IMR-90 (cell line): ENCODE data around the gene CLMP. TPM values are rescaled to one million over a fixed set of nuclear protein-coding genes. Genes with fewer than 3 reads are reported as not detected.

Source experiments
- ATAC-seq: fragments of 200-7000 bp; cut with Tn5 transposase; 2 replicates; pipeline ENCODE4 v1.9.1; 2020; ENCODE audit warnings: low read depth, mild to moderate bottlenecking, moderate library complexity
- BruUV-seq: library from RNA; stranded (reverse); fragments of 400-500 nt; replicated peaks from 2 replicates; lab custom pipeline; 2021; lab: Mats Ljungman, UMichigan
- CTCF ChIA-PET: fragments of 300-600 bp; formaldehyde crosslinking; extraction: SDS; loops from one replicate; lab custom pipeline; 2021; ENCODE audit warnings: antibody characterized with exemption; lab: Yijun Ruan, JAX
- POLR2A ChIA-PET: fragments of 300-600 bp; sonication (Branson Sonifier 250); formaldehyde crosslinking; loops from one replicate; lab custom pipeline; 2022; ENCODE audit warnings: antibody characterized with exemption; ENCODE audit not compliant: unreplicated experiment; lab: Charles Lee
- DNase-seq: peaks from one replicate; pipeline ENCODE4 v3.0.0; 2013
- H2AFZ ChIP-seq: replicated peaks from 2 replicates; pipeline ENCODE3; 2013; ENCODE audit warnings: low read length, mild to moderate bottlenecking; ENCODE audit not compliant: poor library complexity
- H2AK5ac ChIP-seq: 2 replicates; pipeline ENCODE4 v1.6.1; 2013; ENCODE audit warnings: low read depth, low read length, inconsistent platforms
- H2AK9ac ChIP-seq: replicated peaks from 2 replicates; pipeline ENCODE3; 2013; ENCODE audit warnings: mild to moderate bottlenecking, low read depth, low read length, moderate library complexity; ENCODE audit not compliant: poor library complexity
- H2BK120ac ChIP-seq: 2 replicates; pipeline ENCODE4 v1.6.1; 2013; ENCODE audit warnings: low read depth, low read length, inconsistent platforms
- H2BK15ac ChIP-seq: 3 replicates; pipeline ENCODE4 v1.6.1; 2013; ENCODE audit warnings: low read depth, low read length, inconsistent platforms
- H2BK20ac ChIP-seq: 2 replicates; pipeline ENCODE4 v1.6.1; 2013; ENCODE audit warnings: low read depth, mild to moderate bottlenecking, inconsistent platforms, low read length, moderate library complexity
- H2BK5ac ChIP-seq: 2 replicates; pipeline ENCODE4 v1.6.1; 2013; ENCODE audit warnings: mild to moderate bottlenecking, low read depth, low read length, inconsistent platforms; ENCODE audit not compliant: poor library complexity, severe bottlenecking
- H3K14ac ChIP-seq: replicated peaks from 2 replicates; pipeline ENCODE4 v1.6.1; 2013; ENCODE audit warnings: low read depth, low read length, inconsistent platforms
- H3K18ac ChIP-seq: 2 replicates; pipeline ENCODE4 v1.6.1; 2013; ENCODE audit warnings: low read depth, low read length, control low read depth
- H3K23ac ChIP-seq: 2 replicates; pipeline ENCODE4 v1.6.1; 2013; ENCODE audit warnings: low read depth, low read length, inconsistent platforms
- H3K27ac ChIP-seq: 2 replicates; pipeline ENCODE4 v1.5.1; 2013; ENCODE audit warnings: mild to moderate bottlenecking, control low read depth, low read length; ENCODE audit not compliant: insufficient read depth
- H3K27me3 ChIP-seq: 2 replicates; pipeline ENCODE4 v1.6.1; 2013; ENCODE audit warnings: low read length; ENCODE audit not compliant: control insufficient read depth, insufficient read depth
- H3K36me3 ChIP-seq: 2 replicates; pipeline ENCODE4 v1.6.1; 2013; ENCODE audit warnings: low read length, mixed read lengths; ENCODE audit not compliant: control insufficient read depth, insufficient read depth
- H3K4ac ChIP-seq: 2 replicates; pipeline ENCODE4 v1.6.1; 2013; ENCODE audit warnings: low read depth, low read length, inconsistent platforms
- H3K4me1 ChIP-seq: 2 replicates; pipeline ENCODE4 v1.6.1; 2013; ENCODE audit warnings: low read length, mixed read lengths; ENCODE audit not compliant: control insufficient read depth, insufficient read depth
- H3K4me2 ChIP-seq: 2 replicates; pipeline ENCODE4 v1.6.1; 2013; ENCODE audit warnings: low read depth, mild to moderate bottlenecking, control low read depth, low read length, moderate library complexity
- H3K4me3 ChIP-seq: 2 replicates; pipeline ENCODE4 v1.5.1; 2013; ENCODE audit warnings: low read depth, mild to moderate bottlenecking, control low read depth, low read length, moderate library complexity; ENCODE audit not compliant: insufficient read depth
- H3K56ac ChIP-seq: 2 replicates; pipeline ENCODE4 v1.6.1; 2013; ENCODE audit warnings: low read length, inconsistent platforms; ENCODE audit not compliant: insufficient read depth; ENCODE audit errors: extremely low read depth
- H3K79me1 ChIP-seq, 2 experiments: 2 replicates each; pipeline ENCODE4 v1.6.1; 2013; ENCODE audit warnings: low read length in 2 of 2, inconsistent platforms in 1 of 2, low read depth in 1 of 2
- H3K9ac ChIP-seq: 2 replicates; pipeline ENCODE4 v1.6.1; 2013; ENCODE audit warnings: low read depth, low read length, control low read depth
- H3K9me1 ChIP-seq: 2 replicates; pipeline ENCODE4 v1.6.1; 2013; ENCODE audit warnings: low read length, inconsistent platforms; ENCODE audit not compliant: insufficient read depth
- H3K9me3 ChIP-seq: 2 replicates; pipeline ENCODE4 v1.6.1; 2013; ENCODE audit warnings: low read length; ENCODE audit not compliant: control insufficient read depth, insufficient read depth
- H4K20me1 ChIP-seq: 2 replicates; pipeline ENCODE4 v1.6.1; 2013; ENCODE audit warnings: low read length, inconsistent platforms; ENCODE audit not compliant: insufficient read depth
- H4K5ac ChIP-seq: 2 replicates; pipeline ENCODE4 v1.6.1; 2013; ENCODE audit warnings: mild to moderate bottlenecking, low read depth, low read length, control low read depth
- H4K8ac ChIP-seq, 2 experiments: 2 replicates each; pipeline ENCODE4 v1.6.1; 2013; ENCODE audit warnings: low read depth in 2 of 2, low read length in 2 of 2, control low read depth in 1 of 2, inconsistent platforms in 1 of 2
- H4K91ac ChIP-seq: 2 replicates; pipeline ENCODE4 v1.6.1; 2013; ENCODE audit warnings: low read depth, low read length, inconsistent platforms; ENCODE audit not compliant: insufficient read depth
- BHLHE40 ChIP-seq: fragments of 150-350 bp; IDR thresholded peaks from 2 replicates; pipeline ENCODE4 v1.6.1; 2016; ENCODE audit warnings: mild to moderate bottlenecking, low read depth, low read length
- CEBPB ChIP-seq: IDR thresholded peaks from 2 replicates; pipeline ENCODE4 v1.6.1; 2012; ENCODE audit warnings: low read depth, low read length, improper control_type of control experiment
- CHD1 ChIP-seq: IDR thresholded peaks from 2 replicates; pipeline ENCODE4 v1.6.1; 2012; ENCODE audit warnings: low read depth, low read length, improper control_type of control experiment
- CTCF ChIP-seq: conservative IDR thresholded peaks from 2 replicates; pipeline ENCODE4 v1.5.1; 2012; ENCODE audit warnings: mild to moderate bottlenecking, low read depth, low read length, improper control_type of control experiment
- FOS ChIP-seq: fragments of 150-350 bp; IDR thresholded peaks from 2 replicates; pipeline ENCODE4 v1.6.1; 2016; ENCODE audit warnings: low read depth, low read length
- MAFK ChIP-seq: IDR thresholded peaks from 2 replicates; pipeline ENCODE4 v1.6.1; 2012; ENCODE audit warnings: low read depth, low read length, improper control_type of control experiment
- MAZ ChIP-seq: IDR thresholded peaks from 2 replicates; pipeline ENCODE4 v1.6.1; 2012; ENCODE audit warnings: low read depth, mild to moderate bottlenecking, low read length, improper control_type of control experiment, moderate library complexity, borderline replicate concordance
- POLR2A ChIP-seq: IDR thresholded peaks from 2 replicates; pipeline ENCODE4 v1.6.1; 2012; ENCODE audit warnings: mild to moderate bottlenecking, low read depth, low read length
- RAD21 ChIP-seq: IDR thresholded peaks from 2 replicates; pipeline ENCODE4 v1.6.1; 2012; ENCODE audit warnings: low read length, improper control_type of control experiment
- RFX5 ChIP-seq: IDR thresholded peaks from 2 replicates; pipeline ENCODE4 v1.8.0; 2012; ENCODE audit warnings: low read depth, mild to moderate bottlenecking, low read length, moderate library complexity
- USF2 ChIP-seq: fragments of 150-350 bp; IDR thresholded peaks from 2 replicates; pipeline ENCODE4 v1.6.1; 2017; ENCODE audit warnings: mild to moderate bottlenecking, antibody characterized with exemption, low read length, low read depth
- WGBS, 2 experiments: methylation state at CpG; one replicate each; pipeline versions ENCODE4 v1.1.5 to v1.1.7; 2013; ENCODE audit warnings: missing lambda C conversion rate in 2 of 2; ENCODE audit not compliant: insufficient read length in 1 of 2; ENCODE audit errors: extremely low coverage in 2 of 2; 5-methylcytosine and 5-hydroxymethylcytosine counted together
- dilution Hi-C: fragments of 300-500 bp; cut with HindIII; formaldehyde crosslinking; loops from one replicate; pipeline ENCODE4 v1.14.3; 2018; ENCODE audit warnings: low sequenced_read_pairs; ENCODE audit not compliant: unreplicated experiment
- in situ Hi-C: fragments of 300-500 bp; cut with MboI; formaldehyde crosslinking; loops from 3 replicates; pipeline ENCODE4 v1.14.3; 2019; ENCODE audit warnings: low sequenced_read_pairs, inconsistent platforms, mixed read lengths
- intact Hi-C: fragments of 100-400 bp; cut with micrococcal nuclease; formaldehyde crosslinking; loops from 2 replicates; pipeline ENCODE4 v1.10.0; 2022
- polyA plus RNA-seq, 3 experiments: library from polyadenylated mRNA; depleted of rRNA; stranded (reverse); fragments of >200 nt; gene quantifications; 2 replicates each; pipeline ENCODE4 v1.2.3, GENCODE V29; 2012; ENCODE audit warnings: low replicate concordance in 1 of 3
- total RNA-seq: library from RNA; depleted of rRNA; stranded (reverse); fragments of >200 nt; gene quantifications from 2 replicates; pipeline ENCODE4 v1.2.3, GENCODE V29; 2012
- TF ChIP-seq, protein P1 (sequence below): fragments of 150-350 bp; IDR thresholded peaks from 2 replicates; pipeline ENCODE4 v1.6.1; 2016; ENCODE audit warnings: low read depth, mild to moderate bottlenecking, low read length, moderate library complexity, borderline replicate concordance

Gene CLMP
- total and polyA plus RNA-seq, 2 of the 4 experiments (the other 2 are of a cell fraction), result 54.7 to 95.7 TPM

- Histone ChIP-seq H3K14ac (peak overlapping the region; percentile 89), H2BK15ac (peak overlapping the region; percentile 97), H4K5ac (peak overlapping the region; percentile 68), H3K4me3 (no peak overlapping the region), H3K9ac (peak overlapping the region; percentile 71), H3K9me1 (peaks cover 32% of the 10 kb centered on the region), H3K4me2 (peak overlapping the region; percentile 44; the same call in 1 of the 2 replicates), H2BK20ac (peak overlapping the region; percentile 97), H3K9me3 (no peaks in the 10 kb centered on the region), H3K4me1 (peaks cover 23% of the 10 kb centered on the region), H2BK120ac (peak overlapping the region; percentile 97), H3K56ac (peak overlapping the region; percentile 86), H3K4ac (peak overlapping the region; percentile 95), H3K18ac (peak overlapping the region; percentile 99), H4K8ac (peak overlapping the region; percentile 92 to 95), H3K27me3 (no peaks in the 10 kb centered on the region), H3K27ac (peak overlapping the region; percentile 97), H3K79me1 (peaks cover 30 to 74% of the 10 kb centered on the region in 2 experiments), H2AK9ac (no peak overlapping the region), H2AK5ac (peak overlapping the region; percentile 99), H4K20me1 (peaks cover 3% of the 10 kb centered on the region; the same call in 1 of the 2 replicates), H3K36me3 (peaks cover 34% of the 10 kb centered on the region), H2BK5ac (peak overlapping the region; percentile 99), H3K23ac (peak overlapping the region; percentile 92), H4K91ac (peak overlapping the region; percentile 97), H2AFZ (no peak overlapping the region)
- intact Hi-C loops, result loop anchor here (1.0 kb wide), 1 partner anchor 14 kb away; no protein-coding TSS in a partner anchor
- POLR2A ChIA-PET, result interaction anchor here (1.0 to 1.5 kb wide), 2 partner anchors 8 to 18 kb away, joined by 3 read pairs; no protein-coding TSS in a partner anchor
- CTCF ChIA-PET, result interaction anchor here (0.5 to 2.8 kb wide), 7 partner anchors 9 to 87 kb away, joined by 3 to 8 read pairs (median 4); no protein-coding TSS in a partner anchor
- in situ Hi-C loops, result loop anchor here (10.0 to 25.0 kb wide), 3 partner anchors 70 to 987 kb away; no protein-coding TSS in a partner anchor
- dilution Hi-C loops, result no loop called here
- DNase-seq (peak; percentile 99), ATAC-seq (peak; percentile 62)
- no TSS peak for BruUV-seq
- no CpG with 5 or more reads among the region's 7 CpGs for WGBS, 2 experiments
- TF ChIP-seq POLR2A, result 0 out of 2 replicates have a peak, but pooled peaks have one; percentile 2
- TF ChIP-seq MAFK, result no peak
- TF ChIP-seq FOS, result peak; percentile 54; the same call in 1 of the 2 replicates
- TF ChIP-seq RFX5, result no peak
- peak; percentile 72 for TF ChIP-seq BHLHE40
- no peak for TF ChIP-seq USF2
- TF ChIP-seq RAD21, result 0 out of 2 replicates have a peak, but pooled peaks have one; percentile 16
- TF ChIP-seq MAZ, result peak; percentile 45; the same call in 1 of the 2 replicates
- no peak for TF ChIP-seq CHD1
- TF ChIP-seq, protein P1, sequence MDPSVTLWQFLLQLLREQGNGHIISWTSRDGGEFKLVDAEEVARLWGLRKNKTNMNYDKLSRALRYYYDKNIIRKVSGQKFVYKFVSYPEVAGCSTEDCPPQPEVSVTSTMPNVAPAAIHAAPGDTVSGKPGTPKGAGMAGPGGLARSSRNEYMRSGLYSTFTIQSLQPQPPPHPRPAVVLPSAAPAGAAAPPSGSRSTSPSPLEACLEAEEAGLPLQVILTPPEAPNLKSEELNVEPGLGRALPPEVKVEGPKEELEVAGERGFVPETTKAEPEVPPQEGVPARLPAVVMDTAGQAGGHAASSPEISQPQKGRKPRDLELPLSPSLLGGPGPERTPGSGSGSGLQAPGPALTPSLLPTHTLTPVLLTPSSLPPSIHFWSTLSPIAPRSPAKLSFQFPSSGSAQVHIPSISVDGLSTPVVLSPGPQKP, result no peak
- TF ChIP-seq CTCF, result no peak
- TF ChIP-seq CEBPB, result peak; percentile 99
Measured at GRCh38 chr11:123174196-123175183, 20.6 kb downstream of the CLMP start.
